ENCODE data around the gene SYT12.

The SYT12 gene

DNA sequence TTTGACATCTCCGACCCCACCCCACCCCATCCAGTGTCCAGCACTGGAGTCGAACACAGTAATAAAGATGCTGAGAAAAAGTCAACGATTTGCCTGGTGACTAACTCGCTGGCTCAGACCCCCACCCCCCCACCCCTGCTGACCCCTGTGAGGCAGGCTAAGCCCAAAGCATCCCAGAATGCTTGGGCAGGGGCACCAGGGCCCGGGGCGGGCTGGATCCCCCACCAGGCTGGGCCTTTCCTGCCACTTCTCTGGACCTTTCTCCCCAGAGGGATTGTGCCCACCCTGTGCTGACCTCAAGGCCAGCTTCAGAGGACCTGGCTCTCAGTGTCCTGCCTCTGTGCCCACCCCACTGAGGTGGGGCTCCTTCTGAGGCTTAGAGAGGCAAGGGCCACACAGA is 46.0 kb upstream of the SYT12 start:
- H3K4ac ChIP-seq (ENCODE audit: low read depth, low read length), result no peak overlapping the region
- H3K27ac ChIP-seq (ENCODE audit: low read depth, low read length), result no peak overlapping the region
- no peak overlapping the region for H2BK120ac ChIP-seq (ENCODE audit: low read depth, low read length)
- no peaks in the 10 kb centered on the region for H3K4me1 ChIP-seq (ENCODE audit: control insufficient read depth, low read depth, low read length)
- H2AK5ac ChIP-seq (ENCODE audit: low read length), result no peak overlapping the region
- H3K4me2 ChIP-seq (ENCODE audit: low read length), result no peak overlapping the region
- H3K36me3 ChIP-seq (ENCODE audit: control insufficient read depth, insufficient read depth, low read length), result no peaks in the 10 kb centered on the region
- no peak overlapping the region for H3K9ac ChIP-seq (ENCODE audit: low read length)
- H4K8ac ChIP-seq (ENCODE audit: low read depth, low read length), result no peak overlapping the region
- no peak overlapping the region for H2BK5ac ChIP-seq (ENCODE audit: low read length)
- H3K56ac ChIP-seq (ENCODE audit: low read length), result no peak overlapping the region
- no peaks in the 10 kb centered on the region for H3K79me2 ChIP-seq (ENCODE audit: control insufficient read depth, insufficient read depth, low read length)
- DNase-seq, result no peak
- WGBS (ENCODE audit: extremely low coverage, insufficient coverage, low lambda C conversion rate), result no CpG with 5 or more reads among the region's 6 CpGs
- H3K23ac ChIP-seq (ENCODE audit: low read length), result no peak overlapping the region
- no peak overlapping the region for H4K5ac ChIP-seq (ENCODE audit: low read length)
- no peak overlapping the region for H2BK15ac ChIP-seq (replicated peaks; ENCODE audit: low read depth)
- no peak overlapping the region for H3K4me3 ChIP-seq (ENCODE audit: low read length)
- H3K18ac ChIP-seq (ENCODE audit: low read length), result no peak overlapping the region
- no peaks in the 10 kb centered on the region for H3K79me1 ChIP-seq (ENCODE audit: low read length)
- H3K27me3 ChIP-seq (ENCODE audit: insufficient read depth, low read length, poor library complexity), result no peaks in the 10 kb centered on the region

GRCh38 chr11:66978229-66978628 is 44.7 kb upstream of the SYT12 start:
- Histone ChIP-seq H2BK5ac (ENCODE audit: low read length) (no peak overlapping the region), H3K36me3 (ENCODE audit: control insufficient read depth, insufficient read depth, low read length) (no peaks in the 10 kb centered on the region), H3K4ac (ENCODE audit: low read depth, low read length) (no peak overlapping the region), H3K4me1 (ENCODE audit: control insufficient read depth, low read depth, low read length) (no peaks in the 10 kb centered on the region), H3K27ac (ENCODE audit: low read depth, low read length) (no peak overlapping the region), H2BK120ac (ENCODE audit: low read depth, low read length) (no peak overlapping the region), H3K27me3 (ENCODE audit: insufficient read depth, low read length, poor library complexity) (no peaks in the 10 kb centered on the region), H4K5ac (ENCODE audit: low read length) (no peak overlapping the region), H3K18ac (ENCODE audit: low read length) (no peak overlapping the region), H3K23ac (ENCODE audit: low read length) (no peak overlapping the region), H3K79me2 (ENCODE audit: control insufficient read depth, insufficient read depth, low read length) (no peaks in the 10 kb centered on the region), H3K9ac (ENCODE audit: low read length) (no peak overlapping the region), H3K4me3 (ENCODE audit: low read length) (no peak overlapping the region), H3K4me2 (ENCODE audit: low read length) (no peak overlapping the region), H3K56ac (ENCODE audit: low read length) (no peak overlapping the region), H2BK15ac (replicated peaks; ENCODE audit: low read depth) (no peak overlapping the region), H3K79me1 (ENCODE audit: low read length) (no peaks in the 10 kb centered on the region), H2AK5ac (ENCODE audit: low read length) (no peak overlapping the region), H4K8ac (ENCODE audit: low read depth, low read length) (no peak overlapping the region)
- WGBS (ENCODE audit: extremely low coverage, insufficient coverage, low lambda C conversion rate), result no CpG with 5 or more reads among the region's 2 CpGs
- DNase-seq, result no peak

DNA sequence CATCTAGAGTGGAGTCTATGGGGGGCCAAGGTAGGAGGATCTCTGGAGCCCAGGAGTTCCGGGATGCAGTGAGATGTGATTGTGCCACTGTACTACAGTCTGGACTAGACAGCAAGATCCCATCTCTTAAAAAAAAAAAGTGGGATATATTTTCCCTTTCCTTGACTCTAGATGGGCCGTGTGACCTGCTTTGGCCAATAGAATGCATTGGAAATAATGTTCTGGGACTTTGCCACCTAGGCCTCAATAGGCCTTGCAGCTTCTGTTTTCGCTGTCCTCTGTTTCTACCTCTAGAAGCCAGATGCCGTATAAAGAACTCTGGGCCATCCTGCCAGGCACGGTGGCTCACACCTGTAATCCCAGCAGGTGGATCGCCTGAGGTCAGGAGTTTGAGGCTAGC is 44.2 kb upstream of the SYT12 start:
- no peak overlapping the region for H4K5ac ChIP-seq (ENCODE audit: low read length)
- H3K4me1 ChIP-seq (ENCODE audit: control insufficient read depth, low read depth, low read length), result no peaks in the 10 kb centered on the region
- no peak overlapping the region for H3K4ac ChIP-seq (ENCODE audit: low read depth, low read length)
- H3K27ac ChIP-seq (ENCODE audit: low read depth, low read length), result no peak overlapping the region
- H2BK15ac ChIP-seq (replicated peaks; ENCODE audit: low read depth), result no peak overlapping the region
- H3K56ac ChIP-seq (ENCODE audit: low read length), result no peak overlapping the region
- H3K4me3 ChIP-seq (ENCODE audit: low read length), result no peak overlapping the region
- no peak for DNase-seq
- H2BK5ac ChIP-seq (ENCODE audit: low read length), result no peak overlapping the region
- H4K8ac ChIP-seq (ENCODE audit: low read depth, low read length), result no peak overlapping the region
- no peak overlapping the region for H3K4me2 ChIP-seq (ENCODE audit: low read length)
- H2AK5ac ChIP-seq (ENCODE audit: low read length), result no peak overlapping the region
- no CpG with 5 or more reads among the region's 6 CpGs for WGBS (ENCODE audit: extremely low coverage, insufficient coverage, low lambda C conversion rate)
- H2BK120ac ChIP-seq (ENCODE audit: low read depth, low read length), result no peak overlapping the region
- no peak overlapping the region for H3K18ac ChIP-seq (ENCODE audit: low read length)
- no peaks in the 10 kb centered on the region for H3K36me3 ChIP-seq (ENCODE audit: control insufficient read depth, insufficient read depth, low read length)
- H3K23ac ChIP-seq (ENCODE audit: low read length), result no peak overlapping the region
- no peaks in the 10 kb centered on the region for H3K79me1 ChIP-seq (ENCODE audit: low read length)
- no peaks in the 10 kb centered on the region for H3K27me3 ChIP-seq (ENCODE audit: insufficient read depth, low read length, poor library complexity)
- H3K9ac ChIP-seq (ENCODE audit: low read length), result no peak overlapping the region
- H3K79me2 ChIP-seq (ENCODE audit: control insufficient read depth, insufficient read depth, low read length), result no peaks in the 10 kb centered on the region

DNA sequence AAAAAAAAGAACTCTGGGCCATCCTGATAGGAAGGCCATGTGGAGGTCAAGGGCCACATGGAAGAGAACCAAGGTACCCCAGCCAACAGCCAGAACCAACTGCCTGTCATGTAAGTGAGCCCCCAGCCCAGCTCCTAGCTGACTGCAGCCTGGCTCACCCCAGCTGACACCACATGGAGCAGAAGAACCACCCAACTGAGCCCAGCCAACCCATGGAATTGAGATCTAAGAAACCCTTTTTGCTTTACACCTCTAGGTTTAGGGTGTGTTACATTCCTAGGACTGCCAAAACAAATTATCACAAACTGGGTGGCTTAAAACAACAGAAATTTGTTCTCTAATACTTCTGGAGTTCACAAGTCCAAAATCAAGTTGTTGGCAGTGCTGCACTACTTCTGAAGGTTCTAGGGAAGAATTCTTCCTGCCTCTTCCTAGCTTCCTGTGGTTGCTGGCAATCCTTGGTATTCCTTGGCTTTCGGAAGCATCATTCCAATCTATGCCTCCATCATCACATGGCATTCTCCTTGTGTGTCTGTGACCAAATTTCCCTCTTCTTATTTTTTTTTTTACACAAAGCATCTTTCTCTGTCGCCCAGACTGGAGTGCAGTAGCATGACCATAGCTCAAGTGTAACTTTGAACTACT is 43.5 kb upstream of the SYT12 start:
- no peak overlapping the region for H2BK5ac ChIP-seq (ENCODE audit: low read length)
- H3K56ac ChIP-seq (ENCODE audit: low read length), result no peak overlapping the region
- no peak overlapping the region for H3K18ac ChIP-seq (ENCODE audit: low read length)
- no peaks in the 10 kb centered on the region for H3K4me1 ChIP-seq (ENCODE audit: control insufficient read depth, low read depth, low read length)
- H3K27me3 ChIP-seq (ENCODE audit: insufficient read depth, low read length, poor library complexity), result no peaks in the 10 kb centered on the region
- no peak for DNase-seq
- H2AK5ac ChIP-seq (ENCODE audit: low read length), result no peak overlapping the region
- no peaks in the 10 kb centered on the region for H3K36me3 ChIP-seq (ENCODE audit: control insufficient read depth, insufficient read depth, low read length)
- H3K9ac ChIP-seq (ENCODE audit: low read length), result no peak overlapping the region
- no CpG with 5 or more reads among the region's 2 CpGs for WGBS (ENCODE audit: extremely low coverage, insufficient coverage, low lambda C conversion rate)
- H3K4me3 ChIP-seq (ENCODE audit: low read length), result no peak overlapping the region
- no peak overlapping the region for H3K23ac ChIP-seq (ENCODE audit: low read length)
- H4K8ac ChIP-seq (ENCODE audit: low read depth, low read length), result no peak overlapping the region
- no peak overlapping the region for H2BK15ac ChIP-seq (replicated peaks; ENCODE audit: low read depth)
- H3K79me2 ChIP-seq (ENCODE audit: control insufficient read depth, insufficient read depth, low read length), result no peaks in the 10 kb centered on the region
- H3K27ac ChIP-seq (ENCODE audit: low read depth, low read length), result no peak overlapping the region
- no peak overlapping the region for H3K4me2 ChIP-seq (ENCODE audit: low read length)
- H2BK120ac ChIP-seq (ENCODE audit: low read depth, low read length), result no peak overlapping the region
- H3K79me1 ChIP-seq (ENCODE audit: low read length), result no peaks in the 10 kb centered on the region
- no peak overlapping the region for H4K5ac ChIP-seq (ENCODE audit: low read length)
- H3K4ac ChIP-seq (ENCODE audit: low read depth, low read length), result no peak overlapping the region

DNA sequence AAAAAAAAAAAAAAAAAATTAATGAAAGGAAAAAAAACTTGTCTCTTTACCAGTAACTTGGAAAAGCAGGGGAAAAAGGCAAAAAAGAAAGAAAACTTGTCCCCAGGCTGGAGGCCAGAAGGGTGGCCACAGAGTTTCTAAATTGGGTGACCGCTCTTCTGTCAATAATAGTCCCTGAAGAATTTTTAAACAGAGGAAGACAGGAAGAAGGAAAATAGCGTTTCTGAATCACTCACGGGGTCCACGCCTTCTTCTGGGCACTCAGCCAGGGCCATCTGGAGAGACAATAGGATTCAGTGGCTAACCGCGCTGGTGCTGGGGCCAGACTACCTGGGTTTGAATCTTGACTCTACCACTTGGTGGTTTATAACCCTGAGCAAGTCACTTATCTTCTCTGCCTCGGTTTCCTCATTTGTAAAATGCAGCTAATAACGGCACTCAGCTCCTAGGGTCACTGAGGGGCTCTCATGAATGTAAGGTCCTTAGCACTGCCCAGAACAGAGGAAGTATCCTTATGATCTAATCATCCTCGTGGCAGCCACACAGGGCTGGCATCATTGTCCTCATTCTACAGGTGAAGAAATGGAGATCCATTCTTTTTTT is 40.9 kb upstream of the SYT12 start:
- Histone ChIP-seq H3K79me1 (ENCODE audit: low read length) (no peaks in the 10 kb centered on the region), H2BK15ac (replicated peaks; ENCODE audit: low read depth) (no peak overlapping the region), H2BK5ac (ENCODE audit: low read length) (no peak overlapping the region), H4K8ac (ENCODE audit: low read depth, low read length) (no peak overlapping the region), H2AK5ac (ENCODE audit: low read length) (no peak overlapping the region), H3K4me3 (ENCODE audit: low read length) (no peak overlapping the region), H3K4ac (ENCODE audit: low read depth, low read length) (no peak overlapping the region), H3K23ac (ENCODE audit: low read length) (no peak overlapping the region), H2BK120ac (ENCODE audit: low read depth, low read length) (no peak overlapping the region), H3K27me3 (ENCODE audit: insufficient read depth, low read length, poor library complexity) (no peaks in the 10 kb centered on the region), H3K4me2 (ENCODE audit: low read length) (no peak overlapping the region), H4K5ac (ENCODE audit: low read length) (no peak overlapping the region), H3K56ac (ENCODE audit: low read length) (no peak overlapping the region), H3K18ac (ENCODE audit: low read length) (no peak overlapping the region), H3K36me3 (ENCODE audit: control insufficient read depth, insufficient read depth, low read length) (no peaks in the 10 kb centered on the region), H3K9ac (ENCODE audit: low read length) (no peak overlapping the region), H3K27ac (ENCODE audit: low read depth, low read length) (no peak overlapping the region), H3K79me2 (ENCODE audit: control insufficient read depth, insufficient read depth, low read length) (no peaks in the 10 kb centered on the region), H3K4me1 (ENCODE audit: control insufficient read depth, low read depth, low read length) (peaks cover under 1% of the 10 kb centered on the region)
- no CpG with 5 or more reads among the region's 9 CpGs for WGBS (ENCODE audit: extremely low coverage, insufficient coverage, low lambda C conversion rate)
- DNase-seq, result no peak

Data from mesendoderm (in vitro differentiated cells).